HCT116 (cell line): ENCODE data around the gene SAMD15. TPM values are rescaled to one million over a fixed set of nuclear protein-coding genes. Genes with fewer than 3 reads are reported as not detected.

Source experiments
- ATAC-seq: fragments of 200-7000 bp; cut with Tn5 transposase; 2 replicates; pipeline ENCODE4 v1.9.1; 2020; ENCODE audit warnings: mild to moderate bottlenecking, moderate library complexity
- BruUV-seq: library from RNA; stranded (reverse); fragments of 400-500 nt; replicated peaks from 2 replicates; lab custom pipeline; 2021; lab: Mats Ljungman, UMichigan
- CTCF ChIA-PET: fragments of 300-600 bp; sonication (Branson Sonifier 250); formaldehyde crosslinking; loops from one replicate; lab custom pipeline; 2021; ENCODE audit warnings: antibody characterized with exemption; lab: Charles Lee
- POLR2A ChIA-PET: fragments of 300-600, 350-600 bp; sonication (Branson Sonifier 250); formaldehyde crosslinking; loops from one replicate; lab custom pipeline; 2021; ENCODE audit warnings: antibody characterized with exemption; lab: Charles Lee
- RAD21 ChIA-PET, 2 experiments: fragments of 300-600 bp; sonication (Branson Sonifier 250); formaldehyde crosslinking; loops; one replicate each; lab custom pipeline; 2023; ENCODE audit warnings: low total read pairs in 2 of 2; ENCODE audit not compliant: uncharacterized antibody in 2 of 2, unreplicated experiment in 2 of 2, low non-redundant PET in 1 of 2; lab: Charles Lee
- DNase-seq: peaks from one replicate; pipeline ENCODE4 v3.0.0-alpha.2; 2010; ENCODE audit warnings: low read depth, low spot score
- H2AFZ ChIP-seq: fragments of 200-600 bp; shearing (Covaris generic), sonication (generic); 2 replicates; pipeline ENCODE4 v1.6.1; 2017; ENCODE audit warnings: low read depth, mixed run types, mixed read lengths, antibody characterized with exemption, low read length; ENCODE audit not compliant: poor library complexity, severe bottlenecking
- H3K27ac ChIP-seq: 2 replicates; pipeline ENCODE4 v1.5.1; 2012; ENCODE audit warnings: low read depth, low read length
- H3K27me3 ChIP-seq: fragments of 200-600 bp; sonication (generic); 2 replicates; pipeline ENCODE4 v1.6.1; 2016; ENCODE audit warnings: mixed run types, low read length, mixed read lengths; ENCODE audit not compliant: insufficient read depth
- H3K36me3 ChIP-seq, 2 experiments: fragments of 200-500 bp in 1 of 2; fragments of 200-600 bp in 1 of 2; sonication (Bioruptor generic) in 1 of 2; sonication (generic) in 1 of 2; 2 replicates each; pipeline versions ENCODE4 v1.5.1 to v1.6.1; 2014 to 2016; ENCODE audit warnings: low read length in 2 of 2, inconsistent platforms in 1 of 2, mixed read lengths in 1 of 2, mixed run types in 1 of 2; ENCODE audit not compliant: insufficient read depth in 2 of 2, control insufficient read depth in 1 of 2
- H3K4me1 ChIP-seq, 2 experiments: fragments of 200-600 bp in 1 of 2; sonication (generic) in 1 of 2; 2 replicates each; pipeline versions ENCODE4 v1.5.1 to v1.6.1; 2012 to 2017; ENCODE audit warnings: low read length in 2 of 2, inconsistent platforms in 1 of 2, mild to moderate bottlenecking in 1 of 2, mixed read lengths in 1 of 2, mixed run types in 1 of 2, moderate library complexity in 1 of 2; ENCODE audit not compliant: insufficient read depth in 2 of 2, control insufficient read depth in 1 of 2
- H3K4me2 ChIP-seq: fragments of 200-600 bp; sonication (generic); 2 replicates; pipeline ENCODE4 v1.6.1; 2017; ENCODE audit warnings: mixed run types, low read length, mixed read lengths
- H3K4me3 ChIP-seq, 2 experiments: fragments of 200-600 bp in 1 of 2; sonication (generic) in 1 of 2; replicated peaks in 1 of 2; 2 replicates each; pipeline ENCODE4 v1.5.1; 2011 to 2016; ENCODE audit warnings: low read length in 2 of 2, control low read depth in 1 of 2, low read depth in 1 of 2, mild to moderate bottlenecking in 1 of 2, mixed read lengths in 1 of 2, mixed run types in 1 of 2
- H3K79me2 ChIP-seq: fragments of 200-600 bp; sonication (generic); 2 replicates; pipeline ENCODE4 v1.6.1; 2017; ENCODE audit warnings: mild to moderate bottlenecking, mixed run types, low read length, moderate library complexity, mixed read lengths; ENCODE audit not compliant: insufficient read depth
- H3K9ac ChIP-seq: fragments of 200-600 bp; sonication (generic); 2 replicates; pipeline ENCODE4 v1.6.1; 2016; ENCODE audit warnings: low read length, mixed read lengths
- H3K9me2 ChIP-seq: fragments of 200-600 bp; sonication (generic), shearing (Covaris generic); 2 replicates; pipeline ENCODE4 v1.6.1; 2017; ENCODE audit warnings: mixed run types, mild to moderate bottlenecking, moderate library complexity; ENCODE audit not compliant: insufficient read depth
- H3K9me3 ChIP-seq, 2 experiments: fragments of 200-500 bp in 1 of 2; fragments of 200-600 bp in 1 of 2; sonication (Bioruptor generic) in 1 of 2; sonication (generic) in 1 of 2; 2 replicates each; pipeline ENCODE4 v1.6.1; 2014 to 2017; ENCODE audit warnings: low read length in 2 of 2, mixed read lengths in 2 of 2, inconsistent platforms in 1 of 2, low read depth in 1 of 2, mild to moderate bottlenecking in 1 of 2, mixed run types in 1 of 2, moderate library complexity in 1 of 2; ENCODE audit not compliant: control insufficient read depth in 1 of 2, insufficient read depth in 1 of 2
- H4K20me1 ChIP-seq: fragments of 200-600 bp; sonication (generic), shearing (Covaris generic); 2 replicates; pipeline ENCODE4 v1.6.1; 2017; ENCODE audit warnings: mixed run types, mild to moderate bottlenecking, moderate library complexity; ENCODE audit not compliant: insufficient read depth
- EGR1 ChIP-seq: IDR thresholded peaks from 2 replicates; pipeline ENCODE4 v1.6.1; 2012; ENCODE audit warnings: low read depth
- EZH2 ChIP-seq: fragments of 200-600 bp; sonication (generic); IDR thresholded peaks from 2 replicates; pipeline ENCODE4 v1.6.1; 2017; ENCODE audit warnings: antibody characterized with exemption, mixed run types
- EZH2phosphoT487 ChIP-seq: fragments of 200-600 bp; IDR thresholded peaks from 2 replicates; pipeline ENCODE4 v1.6.1; 2018; ENCODE audit warnings: antibody characterized with exemption, borderline replicate concordance
- FOSL1 ChIP-seq: IDR thresholded peaks from 2 replicates; pipeline ENCODE4 v1.6.1; 2012; ENCODE audit warnings: low read depth
- POLR2A ChIP-seq: IDR thresholded peaks from 2 replicates; pipeline ENCODE4 v1.7.0; 2011; ENCODE audit warnings: borderline replicate concordance; ENCODE audit not compliant: insufficient read depth, insufficient read length; ENCODE audit errors: extremely low read depth
- POLR2AphosphoS5 ChIP-seq: IDR thresholded peaks from 2 replicates; pipeline ENCODE4 v1.6.1; 2011; ENCODE audit warnings: mild to moderate bottlenecking, low read depth, low read length, moderate library complexity
- RAD21 ChIP-seq: IDR thresholded peaks from 2 replicates; pipeline ENCODE4 v1.6.1; 2012; ENCODE audit warnings: low read depth, mild to moderate bottlenecking
- SP1 ChIP-seq: IDR thresholded peaks from 2 replicates; pipeline ENCODE4 v1.6.1; 2012; ENCODE audit warnings: low read depth
- TCF7L2 ChIP-seq: IDR thresholded peaks from 2 replicates; pipeline ENCODE4 v1.7.0; 2011; ENCODE audit warnings: borderline replicate concordance, inconsistent platforms; ENCODE audit not compliant: insufficient read depth, insufficient read length; ENCODE audit errors: extremely low read depth
- YY1 ChIP-seq: IDR thresholded peaks from 2 replicates; pipeline ENCODE4 v1.6.1; 2011; ENCODE audit warnings: low read length, low read depth, moderate library complexity, mild to moderate bottlenecking; ENCODE audit not compliant: insufficient replicate concordance; ENCODE audit errors: extremely low read depth
- intact Hi-C: fragments of 100-400 bp; cut with micrococcal nuclease; formaldehyde crosslinking; loops from 2 replicates; pipeline ENCODE4 v1.10.0; 2022
- total RNA-seq: library from RNA; stranded (reverse); gene quantifications from one replicate; pipeline ENCODE4 v1.2.1, GENCODE V29; 2021; ENCODE audit not compliant: unreplicated experiment
- TF ChIP-seq, protein P1 (sequence below): IDR thresholded peaks from 2 replicates; pipeline ENCODE4 v1.6.1; 2011; ENCODE audit warnings: mild to moderate bottlenecking, low read length, moderate library complexity; ENCODE audit not compliant: insufficient replicate concordance; ENCODE audit errors: extremely low read depth
- TF ChIP-seq, protein P2 (sequence below): IDR thresholded peaks from 2 replicates; pipeline ENCODE4 v1.6.1; 2012
- TF ChIP-seq, protein P3 (sequence below): IDR thresholded peaks from 2 replicates; pipeline ENCODE4 v1.6.1; 2012

Gene SAMD15
- total RNA-seq, 1 experiment from 2014 or later, result 1.9 TPM

DNA sequence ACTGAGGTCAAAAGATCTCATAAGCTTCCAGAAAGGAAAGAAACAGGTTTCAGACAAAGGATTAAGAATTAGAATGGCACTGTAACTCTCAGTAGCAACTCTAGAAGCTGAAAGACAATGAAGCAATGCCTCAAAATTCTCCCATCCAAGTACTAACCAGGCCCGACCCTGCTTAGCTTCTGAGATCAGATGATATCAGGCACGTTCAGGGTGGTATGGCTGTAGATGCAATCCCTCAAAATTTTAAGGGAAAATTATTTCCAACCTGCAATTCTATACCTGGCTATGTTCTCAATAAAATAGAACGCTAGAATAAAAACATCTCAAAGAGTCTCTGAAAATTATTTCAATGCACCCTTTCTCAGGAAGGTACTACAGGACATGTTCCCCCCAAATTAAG is 26.6 kb downstream of the SAMD15 start:
- no peak overlapping the region for H3K4me3 ChIP-seq
- ChIA-PET RAD21 (no interaction called here), POLR2A (no interaction called here), CTCF (no interaction called here)
- intact Hi-C loops, result no loop called here
- BruUV-seq, result no TSS peak
- H2AFZ ChIP-seq, result no peak overlapping the region
- H3K27ac ChIP-seq, result no peak overlapping the region
- ATAC-seq (no peak), DNase-seq (no peak)
- no peak overlapping the region for H3K4me2 ChIP-seq
- H3K4me1 ChIP-seq, result no peaks in the 10 kb centered on the region
- H3K36me3 ChIP-seq, result no peaks in the 10 kb centered on the region
- no peaks in the 10 kb centered on the region for H3K27me3 ChIP-seq
- TF ChIP-seq POLR2AphosphoS5 (no peak), EZH2 (no peak), YY1 (no peak), EZH2phosphoT487 (no peak), POLR2A (no peak), EGR1 (no peak), FOSL1 (no peak), RAD21 (no peak), SP1 (no peak), TCF7L2 (no peak)
- TF ChIP-seq, protein P1, sequence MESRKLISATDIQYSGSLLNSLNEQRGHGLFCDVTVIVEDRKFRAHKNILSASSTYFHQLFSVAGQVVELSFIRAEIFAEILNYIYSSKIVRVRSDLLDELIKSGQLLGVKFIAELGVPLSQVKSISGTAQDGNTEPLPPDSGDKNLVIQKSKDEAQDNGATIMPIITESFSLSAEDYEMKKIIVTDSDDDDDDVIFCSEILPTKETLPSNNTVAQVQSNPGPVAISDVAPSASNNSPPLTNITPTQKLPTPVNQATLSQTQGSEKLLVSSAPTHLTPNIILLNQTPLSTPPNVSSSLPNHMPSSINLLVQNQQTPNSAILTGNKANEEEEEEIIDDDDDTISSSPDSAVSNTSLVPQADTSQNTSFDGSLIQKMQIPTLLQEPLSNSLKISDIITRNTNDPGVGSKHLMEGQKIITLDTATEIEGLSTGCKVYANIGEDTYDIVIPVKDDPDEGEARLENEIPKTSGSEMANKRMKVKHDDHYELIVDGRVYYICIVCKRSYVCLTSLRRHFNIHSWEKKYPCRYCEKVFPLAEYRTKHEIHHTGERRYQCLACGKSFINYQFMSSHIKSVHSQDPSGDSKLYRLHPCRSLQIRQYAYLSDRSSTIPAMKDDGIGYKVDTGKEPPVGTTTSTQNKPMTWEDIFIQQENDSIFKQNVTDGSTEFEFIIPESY, result no peak
- TF ChIP-seq, protein P2, sequence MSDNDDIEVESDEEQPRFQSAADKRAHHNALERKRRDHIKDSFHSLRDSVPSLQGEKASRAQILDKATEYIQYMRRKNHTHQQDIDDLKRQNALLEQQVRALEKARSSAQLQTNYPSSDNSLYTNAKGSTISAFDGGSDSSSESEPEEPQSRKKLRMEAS, result no peak
- TF ChIP-seq, protein P3, sequence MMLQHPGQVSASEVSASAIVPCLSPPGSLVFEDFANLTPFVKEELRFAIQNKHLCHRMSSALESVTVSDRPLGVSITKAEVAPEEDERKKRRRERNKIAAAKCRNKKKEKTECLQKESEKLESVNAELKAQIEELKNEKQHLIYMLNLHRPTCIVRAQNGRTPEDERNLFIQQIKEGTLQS, result no peak
- H3K79me2 ChIP-seq, result no peaks in the 10 kb centered on the region
- no peaks in the 10 kb centered on the region for H3K9me3 ChIP-seq
- H4K20me1 ChIP-seq, result no peaks in the 10 kb centered on the region
- H3K9ac ChIP-seq, result no peak overlapping the region
- H3K9me2 ChIP-seq, result no peaks in the 10 kb centered on the region
